GM19023 (cell line): ENCODE data around the gene LITAFD.
"Not testable (repeated sequence)": the region's sequence is repeated elsewhere in the genome, so short reads cannot be mapped to it uniquely, and the experiment has no call there.

Experiments used
- ATAC-seq: cut with Tn5 transposase; IDR thresholded peaks from one replicate; pipeline ENCODE4 v1.9.1; 2021; ENCODE audit warnings: mild to moderate bottlenecking, moderate library complexity; ENCODE audit not compliant: unreplicated experiment

LITAFD gene

DNA sequence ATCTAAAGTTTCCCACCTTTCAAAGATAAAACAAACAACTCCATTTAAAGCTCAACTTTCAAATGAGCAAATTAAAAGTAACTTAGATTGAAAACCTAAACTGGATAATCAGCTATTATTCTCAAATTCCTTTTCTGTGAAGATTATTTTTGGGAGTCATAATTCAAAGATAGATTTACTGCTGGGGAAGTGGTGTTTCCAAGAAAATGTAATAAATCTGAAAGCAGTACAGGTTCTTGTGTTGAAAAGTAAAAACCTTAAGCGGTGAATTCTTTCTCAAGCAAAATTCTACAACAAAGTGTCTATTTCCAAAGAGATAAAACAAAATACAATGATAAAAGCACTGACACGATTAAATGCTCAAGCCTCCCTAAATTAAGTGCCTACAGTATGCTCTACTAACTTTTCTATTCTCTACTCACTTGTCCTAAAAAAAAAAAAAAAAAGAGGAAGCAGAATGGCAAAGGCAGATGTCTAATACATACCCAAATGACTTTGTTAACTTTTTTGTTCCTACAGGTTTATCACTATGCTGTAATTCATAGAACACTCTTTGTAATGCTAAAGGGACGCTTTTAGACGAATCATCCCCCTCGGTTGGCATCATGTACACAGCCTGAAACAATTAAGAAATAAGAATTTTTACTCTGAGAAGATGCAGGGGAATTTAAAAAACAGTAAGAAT, 34.5 kb downstream of the LITAFD start:
- no peak for ATAC-seq

DNA sequence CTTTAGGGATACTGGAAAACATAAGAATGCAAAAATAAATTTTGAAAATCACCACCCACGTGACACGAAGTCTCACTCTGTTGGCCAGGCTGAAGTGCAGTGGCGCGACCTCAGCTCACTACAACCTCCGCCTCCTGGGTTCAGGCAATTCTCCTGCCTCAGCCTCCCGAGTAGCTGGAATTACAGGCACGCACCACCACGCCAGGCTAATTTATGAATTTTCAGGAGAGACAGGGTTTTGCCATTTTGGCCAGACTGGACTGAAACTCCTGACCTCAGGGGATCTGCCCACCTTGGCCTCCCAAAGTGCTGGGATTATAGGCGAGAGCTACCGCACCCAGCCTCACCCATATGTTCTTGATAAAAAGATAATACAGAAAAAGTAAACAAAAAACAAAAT, 35.2 kb downstream of the LITAFD start:
- not testable (repeated sequence) for ATAC-seq

DNA sequence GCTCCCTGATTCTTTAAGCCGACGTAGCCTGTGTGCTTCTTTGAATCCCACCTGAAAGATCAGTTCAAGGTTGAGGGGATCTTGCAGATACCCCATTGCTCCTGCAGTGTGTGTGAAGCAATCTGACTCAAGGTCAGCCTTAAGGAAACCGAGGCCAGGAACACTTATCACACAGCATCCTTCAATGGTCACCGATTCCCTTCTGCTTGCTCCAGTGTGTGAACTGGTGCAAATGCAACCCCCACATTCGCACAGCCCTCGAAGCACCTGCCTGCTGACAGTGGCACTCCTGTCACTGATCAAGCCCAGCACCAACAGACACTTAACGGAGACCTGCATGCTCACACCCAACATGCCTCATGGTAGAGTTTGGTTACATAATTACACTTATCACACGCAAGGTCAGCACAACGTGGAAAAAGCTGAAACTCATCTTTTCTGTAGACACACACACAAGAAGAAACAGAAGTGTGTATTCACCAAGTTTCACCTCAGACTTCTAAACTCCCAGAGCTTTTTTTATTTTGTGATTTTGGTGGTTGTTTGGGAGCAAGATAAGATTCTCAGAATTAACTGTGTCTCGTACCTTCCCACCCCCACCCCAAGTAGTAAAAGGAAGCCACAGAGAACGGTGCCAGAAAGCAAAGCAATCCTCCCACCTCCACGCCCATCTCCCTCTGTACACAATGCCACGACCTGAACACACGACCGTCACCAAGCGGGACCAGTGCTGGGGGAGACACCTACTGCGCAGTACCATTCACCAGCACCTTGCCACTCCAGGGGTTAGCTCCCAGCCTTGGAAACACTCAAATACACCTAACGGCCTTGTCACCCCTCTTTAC, 37.2 kb downstream of the LITAFD start:
- no peak for ATAC-seq

DNA sequence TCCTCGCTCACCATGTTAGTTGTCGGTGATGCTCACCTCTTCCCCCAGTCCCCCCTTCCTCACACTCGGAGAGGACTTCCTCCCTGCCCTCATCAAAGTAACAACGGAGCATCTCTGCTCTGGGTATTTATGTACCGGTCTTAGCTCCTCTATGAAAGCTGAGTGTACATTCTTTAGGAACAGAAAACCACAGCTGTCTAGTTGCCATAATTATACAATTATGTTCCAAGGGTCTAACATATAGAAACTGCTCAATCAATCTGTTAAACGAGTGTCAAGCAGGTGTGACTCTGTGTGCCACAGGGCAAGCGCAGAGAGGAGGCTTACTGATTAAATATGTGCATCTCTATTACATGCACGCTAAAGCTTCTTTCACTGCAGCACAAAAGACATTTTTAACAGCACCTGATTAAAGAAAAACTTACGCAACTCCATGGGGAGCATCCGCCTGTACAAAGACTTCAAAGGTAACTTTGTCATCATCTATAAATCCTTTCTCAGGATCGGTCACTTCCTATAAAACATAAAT, 37.8 kb downstream of the LITAFD start:
- no peak for ATAC-seq

DNA sequence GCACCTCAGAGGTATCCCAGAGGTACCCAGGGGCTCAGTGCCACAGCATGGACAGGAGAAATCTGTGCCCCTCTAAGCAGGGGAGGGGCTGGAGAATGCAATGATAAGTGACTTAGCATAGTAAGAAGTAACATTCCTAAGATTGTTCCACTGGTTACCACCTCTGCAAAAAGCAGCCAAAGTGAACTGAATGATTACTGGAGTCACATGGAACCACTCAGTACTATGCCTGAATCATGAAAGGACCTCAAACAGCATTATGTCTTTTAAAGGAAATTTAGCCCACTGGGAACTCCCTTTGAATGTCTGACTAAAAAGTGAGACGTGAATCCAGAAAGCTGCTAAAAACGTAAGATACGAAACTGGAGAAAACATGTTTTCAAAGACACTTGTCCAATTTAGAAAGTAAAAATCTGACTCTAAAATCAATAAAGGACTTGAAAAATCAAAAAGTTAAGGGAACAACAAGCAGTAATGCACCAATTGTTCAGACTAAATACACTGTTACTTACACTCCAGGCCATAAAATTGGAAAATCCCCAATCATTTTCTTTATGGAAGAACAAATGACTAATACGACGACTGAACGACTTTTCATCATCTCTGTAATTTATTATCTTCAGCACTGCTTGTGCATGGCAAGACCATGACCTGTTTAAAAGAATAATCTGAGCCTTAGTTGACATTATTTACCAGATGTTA, 38.6 kb downstream of the LITAFD start:
- ATAC-seq: no peak

DNA sequence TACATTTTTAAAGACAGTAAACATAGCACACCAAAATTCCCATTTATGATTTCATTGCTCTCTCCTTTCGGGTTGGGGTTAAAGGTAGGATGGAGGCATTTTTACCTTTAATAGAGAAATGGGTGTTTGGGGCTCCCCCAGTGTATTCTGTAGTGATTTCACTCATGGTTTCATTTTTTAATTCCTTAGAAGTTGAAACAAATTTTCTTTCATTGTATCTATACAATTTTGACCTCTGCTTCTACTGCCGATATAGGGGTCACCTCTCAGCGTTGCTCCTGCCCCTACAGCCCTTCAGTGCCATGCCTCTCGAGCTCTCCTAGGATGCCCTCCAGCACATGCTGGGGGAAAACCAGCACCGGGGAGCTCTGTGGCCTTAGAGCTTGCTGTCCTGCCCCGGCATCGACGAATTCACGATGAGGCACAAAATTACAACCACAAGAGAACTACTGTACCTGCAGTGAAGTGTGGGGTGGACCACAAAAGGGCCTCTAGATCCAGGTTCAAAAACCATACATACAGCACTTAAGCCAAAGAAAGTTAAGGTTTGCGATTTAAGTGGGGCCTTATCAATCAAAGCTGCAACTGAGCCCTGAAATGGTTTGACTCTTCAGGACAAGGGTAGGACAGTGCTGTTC, 39.3 kb downstream of the LITAFD start:
- no peak for ATAC-seq

DNA sequence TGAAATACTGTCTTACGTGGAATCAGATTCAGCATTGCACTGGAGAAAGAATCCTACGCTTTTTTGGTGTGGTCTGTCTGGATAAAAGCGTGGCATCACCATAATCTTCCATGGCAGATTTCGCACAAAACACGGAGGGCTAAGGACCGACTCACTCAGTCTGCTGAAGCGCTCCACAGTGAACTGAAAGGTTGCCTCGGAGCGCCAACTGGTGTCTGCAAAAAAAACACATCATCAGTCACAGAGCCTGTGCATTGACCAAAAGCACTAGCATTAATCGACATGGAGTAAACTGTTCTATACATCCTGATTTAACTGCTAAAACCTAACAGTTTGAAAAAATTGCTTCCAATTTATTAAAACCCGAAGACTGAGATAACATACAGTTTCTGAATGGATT, 41.0 kb downstream of the LITAFD start:
- ATAC-seq: no peak

DNA sequence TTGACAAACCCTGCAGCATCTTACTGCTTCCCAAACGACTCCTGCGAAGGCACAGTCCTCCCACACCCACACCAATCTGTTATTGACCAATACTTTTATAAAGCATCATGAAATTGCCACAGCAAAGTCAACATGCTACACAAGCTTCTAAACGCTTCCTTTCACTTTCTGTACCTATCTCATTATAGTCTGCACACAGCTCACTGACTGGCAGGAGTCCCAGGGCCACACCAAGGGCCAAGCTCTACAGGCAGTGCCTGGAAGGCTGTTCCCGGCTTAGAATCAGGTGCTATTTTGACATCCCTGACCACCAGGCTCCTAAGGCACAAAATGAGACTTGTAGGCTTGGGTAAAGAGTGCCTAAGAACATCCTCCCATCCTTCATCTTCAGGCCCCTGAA, 42.1 kb downstream of the LITAFD start:
- ATAC-seq: peak; percentile 46

DNA sequence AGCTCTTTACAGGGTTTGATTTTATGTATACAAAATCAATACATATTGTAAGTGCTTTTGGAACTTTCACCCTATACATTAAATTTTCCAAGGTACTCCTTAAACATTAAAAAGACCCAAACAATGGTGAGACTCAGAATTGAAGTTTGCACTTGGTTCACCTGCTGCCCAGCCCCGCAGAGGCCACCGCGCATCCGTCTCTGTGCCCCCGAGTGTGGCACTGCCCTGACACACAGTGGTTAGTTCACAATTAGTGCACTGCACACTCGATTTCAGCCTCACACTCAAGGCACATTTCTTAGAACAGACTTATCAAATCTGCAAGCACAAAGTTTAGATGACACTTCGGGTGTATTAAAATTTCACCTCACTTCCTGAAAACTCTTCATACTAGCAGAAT, 43.3 kb downstream of the LITAFD start:
- ATAC-seq: no peak

DNA sequence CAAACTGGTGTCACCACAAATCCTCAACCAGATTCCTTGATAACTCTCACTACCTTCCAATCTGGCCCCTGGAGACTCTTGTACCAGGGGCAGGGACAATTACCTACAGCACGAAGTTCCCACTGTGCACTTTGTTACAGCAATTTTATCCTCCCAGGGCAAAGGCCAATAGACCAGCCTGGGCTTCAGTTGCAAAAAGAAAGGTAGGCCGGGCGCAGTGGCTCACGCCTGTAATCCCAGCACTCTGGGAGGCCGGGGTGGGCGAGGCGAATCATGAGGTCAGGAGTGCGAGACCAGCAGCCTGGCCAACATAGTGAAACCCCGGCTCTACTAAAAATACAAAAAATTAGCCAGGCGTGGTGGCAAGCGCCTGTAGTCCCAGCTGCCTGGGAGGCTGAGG, 44.7 kb downstream of the LITAFD start:
- ATAC-seq: no peak

DNA sequence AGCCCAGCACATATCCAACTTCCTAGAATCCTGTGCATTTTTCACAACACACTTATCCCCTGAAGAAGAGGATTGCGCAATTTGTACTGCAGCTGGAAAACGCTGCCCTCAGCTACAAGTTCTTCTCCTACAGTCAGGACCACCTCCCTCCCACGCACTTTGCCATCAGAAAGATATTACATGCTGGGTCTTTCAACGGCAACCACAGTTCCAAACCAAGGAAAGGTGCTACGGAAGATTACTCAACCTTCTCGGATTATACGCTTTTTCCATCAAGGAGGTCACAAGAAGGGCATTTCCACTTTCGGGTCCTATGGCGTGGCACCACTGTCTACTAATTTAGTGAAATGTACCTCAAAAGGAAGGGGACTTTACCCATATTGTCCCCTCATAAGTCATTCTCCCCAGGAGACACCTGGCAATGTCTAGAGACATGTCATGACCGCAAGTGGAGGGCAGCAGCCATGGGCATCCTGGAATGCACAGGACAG, 46.4 kb downstream of the LITAFD start:
- no peak for ATAC-seq

DNA sequence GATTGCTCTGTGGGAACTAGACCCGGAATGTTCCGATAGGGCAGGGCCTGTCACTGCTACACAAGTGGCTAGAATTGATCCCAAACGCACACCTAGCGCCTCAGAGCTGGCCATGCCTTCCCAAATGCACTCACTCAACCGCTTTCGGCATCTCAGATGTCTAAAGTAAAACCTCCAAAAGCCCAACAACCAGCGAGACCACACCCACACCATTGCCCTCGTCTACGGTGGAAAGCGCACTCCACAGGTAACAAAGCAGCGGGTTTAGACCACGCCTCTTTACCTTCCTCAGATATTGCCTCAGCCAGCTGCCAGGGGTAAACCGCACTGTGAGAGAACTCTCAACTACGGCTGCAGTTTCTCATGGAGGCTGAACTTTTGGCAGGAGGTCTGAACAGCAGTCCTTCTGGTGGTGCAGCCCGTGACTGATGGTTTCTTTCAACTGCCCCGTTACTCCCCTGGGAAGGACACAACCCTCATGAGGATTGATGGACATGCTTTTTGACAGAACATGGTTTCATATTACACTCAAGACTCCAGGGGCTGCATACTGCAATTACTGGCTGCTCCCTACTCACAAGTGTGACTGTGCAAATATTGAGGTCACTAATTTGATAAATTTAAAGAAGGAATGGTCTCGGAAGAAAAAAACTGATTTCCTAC, 47.1 kb downstream of the LITAFD start:
- ATAC-seq: no peak

DNA sequence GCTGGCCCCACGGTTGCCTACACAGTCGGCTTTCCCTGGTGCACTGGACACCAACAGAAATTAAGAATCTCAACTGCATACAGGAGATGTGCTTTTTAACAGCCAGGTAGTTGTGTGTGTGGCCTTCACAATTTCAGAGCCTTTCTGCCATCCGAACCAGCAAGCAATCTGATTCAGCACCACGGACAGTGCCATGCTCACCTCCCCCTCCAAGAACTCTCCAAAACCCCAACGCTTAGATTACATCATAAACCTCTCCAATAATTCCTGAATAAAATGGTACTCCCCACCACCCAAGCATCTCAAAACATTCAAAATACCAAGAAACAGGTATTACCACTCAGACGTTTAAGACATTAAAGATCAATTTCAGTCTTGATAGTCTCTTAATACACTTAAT, 49.7 kb downstream of the LITAFD start:
- ATAC-seq: no peak

DNA sequence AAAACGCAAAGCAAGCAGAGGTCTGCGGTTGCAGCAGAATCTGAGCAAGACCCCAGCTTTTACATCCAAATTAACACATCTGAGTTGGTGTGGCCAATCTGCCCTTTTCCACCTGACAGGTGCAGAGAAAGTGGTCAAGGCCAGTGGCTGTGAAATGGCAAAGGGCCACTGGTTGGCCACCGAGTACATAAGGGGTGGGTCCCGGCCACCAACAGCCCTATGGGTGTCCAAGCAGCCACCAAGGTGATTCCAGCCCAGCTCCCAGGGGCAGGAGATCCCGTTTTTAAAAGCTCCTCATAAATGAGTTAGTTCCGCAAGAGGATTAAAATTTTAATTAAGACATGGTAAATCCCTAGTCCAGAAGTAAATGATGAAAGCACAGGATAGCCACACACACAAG, 52.5 kb downstream of the LITAFD start:
- no peak for ATAC-seq
